Jurkat, Clone E6-1 (cell line): Measurements from ENCODE around the gene PRDM16.

ENCODE experiments used
- DNase-seq: peaks from one replicate; pipeline ENCODE4 v3.0.0-alpha.2; 2011; ENCODE audit warnings: low read depth, low spot score
- H3K4me3 ChIP-seq: 2 replicates; pipeline ENCODE4 v1.5.1; 2011; ENCODE audit warnings: mild to moderate bottlenecking, low read length, control low read depth, moderate library complexity

PRDM16 gene

DNA sequence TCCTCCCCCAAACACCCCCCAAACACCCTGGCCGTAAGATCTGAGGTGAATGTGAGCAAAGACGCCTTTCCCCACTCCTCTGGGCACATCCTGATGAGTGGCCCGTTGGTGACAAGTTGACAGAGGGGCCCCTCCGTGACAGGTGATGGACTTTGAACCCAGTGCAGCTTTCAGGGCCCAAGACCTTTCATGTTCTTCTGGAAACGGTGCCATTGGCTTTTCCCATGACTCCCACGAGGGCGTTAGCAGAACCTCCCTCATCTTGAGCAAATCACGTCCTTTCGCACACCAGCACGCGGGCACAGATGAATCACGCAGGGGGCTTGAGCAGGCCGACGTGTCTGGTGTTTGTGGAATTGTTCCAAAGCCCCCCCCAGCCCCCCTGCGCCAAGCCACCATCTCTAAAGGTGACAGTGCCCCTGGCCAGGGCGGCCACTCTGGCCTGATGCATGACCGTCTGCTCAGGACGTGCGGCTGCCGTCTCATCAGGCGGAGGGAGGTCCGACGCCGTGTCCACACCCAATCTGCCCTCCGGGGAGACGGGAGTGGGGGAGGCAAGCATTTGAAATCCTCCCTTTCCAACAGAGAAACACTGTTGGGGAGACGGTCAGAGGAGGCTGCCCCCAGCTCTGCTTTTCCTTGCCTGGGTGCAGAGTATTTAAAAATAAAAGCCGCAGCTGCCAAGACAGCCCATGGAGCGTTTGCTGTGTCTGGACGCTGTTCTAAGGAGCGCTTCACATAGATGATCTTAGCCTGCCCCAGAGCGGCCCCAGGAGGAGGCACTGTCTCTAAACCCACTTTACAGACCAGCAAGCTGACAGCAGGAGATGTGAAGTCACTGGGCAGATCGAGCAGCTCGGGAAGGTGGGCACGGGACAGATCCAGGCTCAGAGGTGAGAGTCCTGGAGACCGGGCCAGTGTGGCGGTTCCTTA is 287.2 kb downstream of the PRDM16 start:
- no peak for DNase-seq
- H3K4me3 ChIP-seq = no peak overlapping the region

DNA sequence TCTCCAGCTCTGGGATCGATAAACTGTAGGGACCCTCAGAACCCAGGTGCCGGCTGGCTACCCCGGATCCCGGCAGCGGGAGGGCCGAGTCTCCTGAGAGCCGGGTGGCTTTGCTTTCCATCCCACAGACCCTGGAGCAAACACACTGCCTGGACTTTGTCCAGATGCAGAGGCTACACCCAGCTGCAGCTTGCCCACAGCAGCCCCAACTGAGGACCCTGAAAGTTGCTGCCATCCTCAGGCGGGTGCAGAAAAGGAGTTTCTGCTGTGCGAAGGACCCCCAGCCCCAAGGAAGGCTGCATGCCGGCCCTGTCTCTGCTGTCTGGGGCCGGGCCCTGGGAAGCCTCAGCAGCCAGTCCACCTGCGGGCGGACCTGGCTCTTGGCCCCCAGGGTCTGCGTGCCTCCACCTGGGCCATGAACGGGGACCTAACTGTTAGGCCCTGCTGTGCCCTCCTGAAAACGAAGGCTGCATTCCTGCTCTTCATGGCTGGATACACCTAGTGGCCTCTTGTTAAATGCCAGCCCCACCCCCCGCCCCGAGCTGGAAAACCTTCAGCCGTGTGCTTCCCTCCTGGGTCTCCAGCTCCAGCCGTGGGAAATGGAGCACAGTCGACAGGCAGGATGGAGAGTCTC is 287.9 kb downstream of the PRDM16 start:
- H3K4me3 ChIP-seq = no peak overlapping the region
- no peak for DNase-seq

DNA sequence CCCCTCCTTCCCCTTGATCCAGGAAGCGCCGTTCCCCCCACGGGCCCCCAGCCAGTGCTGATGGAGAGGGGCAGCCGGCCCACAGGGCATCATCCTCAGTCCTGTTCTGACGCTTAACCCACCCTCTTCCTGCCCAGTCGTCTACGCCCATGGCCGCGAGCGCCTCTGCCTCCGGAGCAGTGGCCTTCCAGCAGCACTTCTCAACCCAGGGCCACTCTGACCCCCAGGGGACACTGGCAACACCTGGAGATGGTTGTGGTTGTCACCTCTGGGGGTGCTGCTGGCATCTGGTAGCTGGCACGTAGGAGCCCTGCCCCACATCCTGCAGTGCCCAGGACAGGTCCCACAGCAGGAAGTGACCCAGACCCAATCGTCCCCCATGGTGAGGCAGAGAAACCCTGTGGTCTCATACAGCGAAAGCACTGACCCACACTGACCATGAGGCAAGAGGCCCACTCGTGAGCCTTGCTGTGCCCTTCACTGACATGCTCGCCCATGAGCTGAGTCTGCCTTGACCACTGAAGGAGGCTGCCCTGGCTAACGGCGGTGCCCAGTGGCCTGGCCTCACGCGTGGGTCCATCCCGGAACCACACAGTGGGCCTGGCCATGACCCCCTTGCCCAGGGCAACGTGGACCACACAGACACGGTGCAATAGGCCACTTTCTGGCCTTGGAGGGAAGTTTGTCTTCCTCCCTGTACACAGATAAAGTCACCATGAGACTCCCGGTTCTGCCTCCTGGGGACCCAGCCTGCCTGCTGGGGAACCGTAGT is 288.7 kb downstream of the PRDM16 start:
- DNase-seq = no peak
- no peak overlapping the region for H3K4me3 ChIP-seq

DNA sequence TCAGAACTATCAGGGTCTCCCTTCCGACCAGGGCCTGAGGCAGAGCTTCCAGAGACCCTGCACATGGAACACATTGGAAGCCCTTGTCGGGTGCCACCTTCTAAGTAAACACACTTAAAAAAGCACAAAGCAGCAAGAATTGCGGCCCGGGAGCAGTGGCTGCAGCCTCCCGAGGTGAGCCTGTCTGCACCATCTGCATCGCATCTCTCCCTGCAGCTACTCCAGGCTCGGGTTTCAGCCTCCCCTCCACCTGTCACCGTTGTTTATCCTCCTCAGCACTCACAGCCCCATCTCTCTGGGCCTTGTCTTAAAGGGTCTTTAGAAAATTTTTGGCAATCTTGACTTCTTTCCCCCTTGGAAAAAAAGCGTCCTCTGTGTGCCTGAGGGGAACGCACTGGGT is 290.3 kb downstream of the PRDM16 start:
- no peak overlapping the region for H3K4me3 ChIP-seq
- DNase-seq = no peak

DNA sequence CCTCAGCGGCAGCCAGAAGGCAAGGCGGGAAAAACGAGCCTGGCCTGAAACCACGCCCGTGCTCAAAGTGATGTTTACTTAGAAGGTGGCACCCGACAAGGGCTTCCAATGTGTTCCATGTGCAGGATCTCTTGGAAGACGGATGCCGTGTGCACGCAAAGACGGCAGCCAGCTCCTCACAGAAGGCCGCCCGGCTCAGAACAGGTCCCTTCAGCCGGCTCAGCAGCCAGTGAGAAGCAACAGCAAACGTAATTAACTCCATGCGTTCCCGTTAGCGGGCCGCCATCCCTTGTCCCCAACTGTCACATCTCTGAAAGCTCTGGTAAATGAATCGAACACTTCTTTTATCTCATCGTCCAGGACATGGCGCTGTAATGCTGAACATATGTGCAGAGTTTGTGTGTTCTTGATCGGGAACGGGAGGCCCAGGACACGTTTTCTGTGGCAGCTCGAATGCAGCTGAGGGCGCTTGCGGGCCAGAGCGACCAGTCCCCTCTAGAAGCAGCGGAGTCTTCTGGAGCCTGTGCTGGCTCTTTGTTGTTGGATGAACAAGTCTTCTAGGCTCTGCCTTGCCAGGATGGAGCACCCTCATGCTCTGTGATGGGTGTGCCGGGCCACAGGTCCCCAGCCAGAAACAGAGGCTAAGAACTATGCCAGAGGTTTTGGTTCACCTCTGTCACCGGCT is 290.9 kb downstream of the PRDM16 start:
- H3K4me3 ChIP-seq = no peak overlapping the region
- DNase-seq = no peak

DNA sequence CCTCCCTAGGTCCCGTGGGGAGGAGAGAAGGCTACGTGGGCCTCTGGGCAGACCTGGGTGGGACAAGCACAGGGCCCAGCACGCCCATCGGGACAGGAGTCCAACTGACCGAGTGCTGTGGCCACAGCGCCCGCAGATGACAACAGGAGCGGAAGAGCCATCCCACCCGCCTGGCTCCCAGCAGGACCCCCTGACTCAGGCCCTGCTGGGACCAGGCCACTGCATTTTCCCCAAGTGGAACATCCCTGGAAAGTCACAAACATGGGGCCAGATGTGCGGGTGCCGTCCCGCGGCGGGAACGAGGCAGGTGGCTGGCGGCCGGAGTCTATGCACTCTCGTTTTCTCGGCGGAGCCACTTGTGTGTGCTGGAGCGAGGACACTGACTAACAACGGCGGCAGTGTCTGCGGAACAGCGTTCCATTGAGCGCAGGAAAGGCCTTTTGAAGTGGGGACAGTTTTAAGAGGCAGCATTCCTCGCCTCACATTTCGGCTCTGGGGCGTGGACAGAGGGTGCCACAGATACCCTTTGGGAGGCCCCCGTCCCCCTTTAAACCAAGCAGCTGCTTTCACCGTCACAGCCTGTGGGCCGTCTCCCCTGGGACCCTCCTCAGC is 291.7 kb downstream of the PRDM16 start:
- H3K4me3 ChIP-seq = no peak overlapping the region

DNA sequence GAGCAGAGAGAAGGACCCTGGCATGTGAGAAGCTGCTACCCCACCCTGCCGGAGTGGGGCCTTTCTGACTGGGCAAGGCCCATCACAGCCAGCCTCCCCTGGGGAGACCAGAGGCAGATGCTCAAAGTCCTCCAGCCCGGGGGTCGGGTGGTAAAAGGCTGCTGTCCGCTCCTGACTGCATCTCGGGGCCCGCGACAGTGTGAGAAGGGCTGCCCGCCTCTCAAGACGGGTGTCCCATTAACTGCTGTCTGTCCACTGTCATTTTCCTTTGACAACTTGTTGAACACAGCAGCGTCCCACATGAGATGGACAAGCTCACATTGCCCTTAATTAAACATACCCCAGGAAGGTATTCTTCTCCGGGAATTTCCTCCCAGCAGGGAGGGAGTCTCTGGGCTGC is 294.0 kb downstream of the PRDM16 start:
- H3K4me3 ChIP-seq = no peak overlapping the region
- DNase-seq = no peak

More for the DNA sequence above, 291.7 kb downstream of the PRDM16 start:
- no peak for DNase-seq

DNA sequence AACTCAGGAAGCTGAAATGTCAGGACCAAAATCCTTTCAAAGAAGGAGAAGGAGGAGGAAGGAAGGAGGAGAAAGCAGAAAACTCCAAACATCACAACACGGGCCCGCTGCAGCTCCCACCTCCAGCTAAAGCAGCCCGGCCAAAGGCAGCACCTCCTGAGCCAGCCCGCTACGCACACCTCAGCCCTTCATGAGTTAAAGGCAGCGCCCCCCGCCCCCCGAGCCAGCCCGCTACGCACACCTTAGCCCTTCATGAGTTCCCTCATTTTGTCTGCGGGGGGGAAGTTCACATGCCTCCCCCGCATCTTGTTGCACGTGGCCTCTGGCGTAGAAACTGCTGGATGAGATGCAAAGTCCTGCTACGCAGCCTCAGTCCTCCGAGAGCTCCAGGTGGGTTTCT is 294.8 kb downstream of the PRDM16 start:
- DNase-seq = no peak
- no peak overlapping the region for H3K4me3 ChIP-seq

DNA sequence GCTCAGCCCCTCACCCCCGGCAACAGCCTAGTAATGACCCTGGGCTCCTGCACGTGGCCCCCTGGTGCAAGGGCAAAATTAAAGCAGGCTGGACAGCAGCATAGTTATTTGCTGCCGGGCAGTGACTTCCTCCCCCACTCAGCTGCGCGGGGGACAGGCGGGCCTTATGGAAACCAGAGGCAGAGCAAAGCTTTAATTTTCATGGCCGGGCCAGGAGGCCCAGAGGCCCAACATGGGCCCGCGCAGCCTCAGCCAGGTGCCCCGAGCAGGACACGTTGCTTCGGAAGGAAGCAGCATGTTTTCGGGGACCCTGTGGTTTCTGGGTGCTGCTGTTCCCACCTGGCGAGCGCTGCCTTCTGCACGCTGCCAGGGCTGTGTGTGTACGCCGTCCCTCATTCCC is 295.5 kb downstream of the PRDM16 start:
- no peak for DNase-seq
- no peak overlapping the region for H3K4me3 ChIP-seq

DNA sequence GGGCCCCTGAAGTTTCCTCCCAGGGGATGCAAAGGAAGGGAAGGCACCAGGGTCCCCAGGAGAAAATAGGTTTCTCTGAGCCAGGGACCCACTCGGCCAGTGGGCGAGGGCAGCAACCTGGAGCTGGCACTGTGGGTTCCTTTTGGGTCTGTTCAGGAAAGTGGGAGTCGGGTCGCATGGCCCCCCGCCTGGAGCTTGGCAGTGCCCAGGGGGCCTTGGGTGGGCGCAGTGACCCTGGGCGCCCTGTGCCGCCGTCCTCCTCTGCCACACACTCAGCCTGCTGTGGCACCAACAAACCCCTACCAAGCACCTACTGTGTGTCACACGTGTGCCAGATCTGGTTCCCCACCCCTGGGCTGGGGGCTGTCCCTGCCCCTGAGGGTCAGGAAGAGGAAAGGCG is 296.0 kb downstream of the PRDM16 start:
- no peak overlapping the region for H3K4me3 ChIP-seq

DNA sequence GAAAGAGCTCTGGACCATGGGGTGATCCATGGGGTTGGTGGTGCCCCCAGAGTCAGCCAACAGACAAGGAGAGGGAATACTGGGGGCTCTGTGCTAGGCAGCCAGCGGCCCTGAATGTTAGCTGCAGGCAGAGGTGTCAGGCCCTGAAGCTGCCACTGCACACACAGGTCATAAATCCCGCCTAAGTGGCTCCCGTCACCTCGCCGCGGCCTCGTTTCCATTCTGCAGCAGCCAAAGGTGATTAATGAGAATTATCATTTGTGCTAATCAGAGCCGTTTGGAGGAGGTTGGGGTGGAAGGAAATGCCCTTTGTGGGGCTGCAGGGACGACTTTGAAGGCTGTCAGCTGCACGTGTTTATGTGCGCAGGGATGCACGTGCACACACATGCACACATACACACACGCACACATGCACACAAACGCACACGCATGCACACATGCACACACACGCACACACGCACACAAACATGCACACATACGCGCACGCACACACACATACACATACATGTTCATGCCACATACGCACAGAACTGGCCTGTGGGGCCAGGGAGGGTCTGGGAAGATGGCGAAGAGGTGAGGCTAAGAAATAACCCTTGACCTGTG is 296.6 kb downstream of the PRDM16 start:
- no peak for DNase-seq
- H3K4me3 ChIP-seq = no peak overlapping the region

More for the DNA sequence above, 296.0 kb downstream of the PRDM16 start:
- DNase-seq = no peak

DNA sequence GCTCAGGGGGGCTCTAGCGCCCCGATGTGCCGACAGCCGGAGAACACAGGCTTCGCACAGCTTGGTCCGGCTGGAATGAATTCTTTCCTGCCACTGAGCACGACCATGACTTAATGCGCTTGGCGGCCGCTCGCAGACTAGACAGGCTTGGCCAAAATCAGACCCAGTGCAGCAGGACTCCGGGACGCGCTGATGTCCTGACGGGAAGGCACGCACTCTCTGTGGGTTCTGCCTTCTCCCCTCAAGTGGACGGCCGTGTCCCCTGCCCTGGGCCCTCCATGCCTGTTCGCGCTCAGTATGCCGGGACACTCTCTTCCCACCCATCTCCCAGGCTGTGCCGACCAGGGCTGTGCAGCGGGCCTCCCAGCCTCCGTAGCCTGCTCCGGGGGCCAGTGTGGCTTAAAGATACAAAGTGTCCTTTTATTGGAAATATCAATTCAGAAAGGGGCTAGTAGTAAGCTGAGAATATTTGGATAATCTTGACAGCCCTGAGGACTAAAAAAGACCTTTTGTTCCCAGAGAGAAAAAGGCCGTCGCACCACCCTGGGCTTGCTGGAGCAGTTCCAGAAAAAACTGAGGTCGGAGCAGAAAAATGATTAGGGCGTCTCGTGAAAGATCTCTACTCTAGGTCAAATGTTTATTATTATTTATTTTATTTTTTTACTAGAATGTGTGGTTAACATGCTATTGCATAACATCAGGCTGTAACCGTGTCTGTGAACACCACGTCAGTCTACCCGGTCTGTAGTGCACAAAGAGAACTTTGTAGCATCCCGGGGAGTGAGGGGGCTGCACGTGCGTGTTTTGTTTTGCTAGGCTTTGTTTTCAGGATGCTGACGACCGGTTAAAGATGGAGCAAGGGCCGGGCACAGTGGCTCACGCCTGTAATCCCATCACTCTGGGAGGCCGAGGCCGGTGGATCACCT is 297.4 kb downstream of the PRDM16 start:
- no peak for DNase-seq

DNA sequence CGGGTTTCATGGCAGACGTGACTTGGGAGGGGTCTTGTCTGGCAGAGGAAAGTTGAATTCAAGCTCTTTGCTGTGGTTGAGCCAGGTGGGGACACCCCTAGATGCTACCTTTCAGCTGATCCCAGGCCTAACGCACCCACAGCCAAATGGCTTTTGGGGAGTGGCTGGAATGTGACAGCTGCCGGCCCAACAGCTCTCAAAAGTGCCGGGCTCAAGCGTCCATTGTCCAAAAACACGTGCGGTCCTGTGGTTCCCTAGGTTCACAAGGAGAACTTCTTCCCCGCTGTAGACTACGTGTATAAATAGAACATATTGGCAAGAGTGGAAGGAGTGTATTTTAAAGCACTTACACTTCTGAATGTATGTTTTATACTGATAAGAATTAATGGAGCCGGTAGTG is 298.4 kb downstream of the PRDM16 start:
- DNase-seq = no peak
- H3K4me3 ChIP-seq = no peak overlapping the region

More for the DNA sequence above, 297.4 kb downstream of the PRDM16 start:
- H3K4me3 ChIP-seq = no peak overlapping the region

DNA sequence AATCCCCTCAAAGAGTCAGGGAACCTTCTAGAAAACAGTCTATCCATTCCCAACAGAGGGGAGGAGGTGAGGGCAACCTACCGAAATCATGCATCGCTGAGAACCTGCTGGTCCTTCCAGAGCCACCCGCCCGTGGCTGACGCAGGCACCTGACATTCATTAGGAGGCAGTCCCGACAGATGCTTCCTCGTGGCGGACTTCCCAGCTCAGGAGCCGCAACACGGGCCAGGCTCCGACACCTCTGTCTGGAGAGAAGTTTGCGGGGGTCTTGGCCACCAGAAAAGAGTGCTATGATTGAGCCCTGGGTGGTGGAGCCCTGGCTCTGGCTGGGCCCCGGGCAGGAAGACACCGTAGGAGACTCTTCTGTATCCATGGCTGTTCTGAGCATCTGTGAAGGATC is 299.1 kb downstream of the PRDM16 start:
- DNase-seq = no peak
- no peak overlapping the region for H3K4me3 ChIP-seq

DNA sequence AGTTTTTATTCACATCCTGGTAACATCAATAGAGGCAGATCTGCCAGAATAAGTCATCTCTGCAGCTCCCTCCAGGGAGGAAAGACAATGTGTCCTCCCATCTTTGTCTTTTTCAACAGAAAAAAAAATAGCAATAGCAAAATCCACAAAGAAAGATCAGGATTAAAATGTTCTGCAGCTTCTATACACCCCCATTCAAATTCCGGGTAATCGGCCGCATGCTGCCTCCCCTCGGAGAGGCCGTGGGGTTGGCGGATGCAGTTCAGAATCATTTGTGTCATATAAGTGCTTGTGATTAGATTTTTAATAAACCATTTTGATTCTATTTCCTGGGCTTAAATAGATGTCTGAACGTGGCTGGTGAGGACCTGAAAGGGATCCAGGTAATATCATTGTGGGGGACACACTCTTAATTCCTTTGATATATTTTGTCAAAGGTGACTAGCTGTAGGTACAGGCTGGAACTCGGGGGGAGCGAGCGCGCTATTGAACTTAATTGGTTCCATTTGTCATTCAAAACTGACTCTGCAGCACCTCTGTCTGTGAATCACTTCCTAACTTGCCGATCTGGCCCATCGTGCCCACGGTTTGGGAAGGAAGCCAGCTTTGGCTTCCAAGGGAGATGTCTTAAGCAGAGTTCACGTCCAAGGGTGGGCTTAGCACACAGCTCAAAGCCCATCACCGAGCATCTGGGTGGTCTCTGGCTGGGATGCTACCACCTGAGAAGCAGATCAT is 299.9 kb downstream of the PRDM16 start:
- H3K4me3 ChIP-seq = no peak overlapping the region
- no peak for DNase-seq

DNA sequence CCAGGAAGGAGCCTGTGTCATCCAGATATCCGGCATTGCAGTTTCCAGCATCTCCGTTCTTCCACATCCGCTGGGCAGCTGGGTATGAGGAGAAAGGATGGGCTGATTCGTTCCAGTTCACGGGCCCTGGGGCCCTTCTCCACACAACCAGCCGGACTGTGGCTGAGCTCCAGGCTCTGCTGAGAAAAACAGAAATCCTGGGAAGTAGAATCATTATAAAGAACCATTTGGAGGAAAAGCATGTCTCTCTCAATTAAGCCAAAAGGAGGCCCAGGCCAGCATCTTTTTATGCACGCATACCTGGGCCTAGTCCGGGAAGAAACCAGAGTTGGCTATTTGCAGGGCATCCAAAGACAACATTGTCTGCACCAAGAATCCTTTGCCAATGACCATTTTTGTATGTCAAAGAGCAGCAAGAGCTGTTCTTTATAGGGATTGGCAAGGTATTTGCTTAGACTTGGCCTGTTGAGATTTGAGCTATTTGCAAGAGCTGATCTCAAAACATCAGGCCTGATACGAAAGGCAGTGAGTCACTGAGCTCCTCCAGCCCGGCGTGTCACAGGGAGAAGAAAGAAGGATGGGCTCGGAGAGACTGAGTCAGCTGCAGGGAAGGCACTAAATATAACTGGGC is 300.6 kb downstream of the PRDM16 start:
- H3K4me3 ChIP-seq = no peak overlapping the region
- DNase-seq = no peak
